H1 (cell line): ENCODE results near the gene APMAP. TPM values are rescaled to one million over a fixed set of nuclear protein-coding genes. Genes with fewer than 3 reads are reported as not detected.

Experiments
- YY1 ChIP-seq: IDR thresholded peaks from 2 replicates; pipeline ENCODE4 v1.6.1; 2011; ENCODE audit warnings: low read depth, mild to moderate bottlenecking, low read length
- polyA plus RNA-seq, 7 experiments: library from polyadenylated mRNA; depleted of rRNA in 3 of 7; stranded (reverse) in 5 of 7; unstranded in 2 of 7; fragments of >200 nt in 5 of 7; fragments of 200-250 nt in 2 of 7; gene quantifications; 1 replicate in 5 of 7; 2 replicates in 1 of 7; 4 replicates in 1 of 7; pipeline versions ENCODE4 v1.2.1 to v1.2.3, GENCODE V29; 2011 to 2013; ENCODE audit warnings: missing spikeins in 2 of 7, mixed read lengths in 2 of 7
- total RNA-seq: library from RNA; stranded (reverse); fragmentation: NEBNext Ultra II Directional; extraction: Animal tissue kit (Norgen Biotek cat#: 25700); gene quantifications from 2 replicates; pipeline ENCODE4 v1.2.1, GENCODE V29; 2021
- TF ChIP-seq, protein P1 (sequence below): IDR thresholded peaks from 2 replicates; pipeline ENCODE4 v1.6.1; 2012; ENCODE audit warnings: inconsistent platforms

The APMAP gene
- total and polyA plus RNA-seq, 2 of the 8 experiments (the other 6 are each of a cell fraction or from before 2014, with no cell fraction given), result 31.3 to 66.0 TPM

- TF ChIP-seq YY1, result no peak
- TF ChIP-seq, protein P1, sequence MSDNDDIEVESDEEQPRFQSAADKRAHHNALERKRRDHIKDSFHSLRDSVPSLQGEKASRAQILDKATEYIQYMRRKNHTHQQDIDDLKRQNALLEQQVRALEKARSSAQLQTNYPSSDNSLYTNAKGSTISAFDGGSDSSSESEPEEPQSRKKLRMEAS, result no peak
Measured at GRCh38 chr20:24990810-24991252, 1.7 kb downstream of the APMAP start (continued).
